Activated CD4-positive, alpha-beta memory T cell treated with anti-CD3 and anti-CD28 coated beads, Interleukin-2, amount 10 ng/mL, durations not matched to agents 7 days and 5 days (primary cell): ENCODE data around the gene CD72. TPM values are rescaled to one million over a fixed set of nuclear protein-coding genes. Genes with fewer than 3 reads are reported as not detected.

Experiments
- CTCF ChIA-PET: fragments of 350-600 bp; sonication (Branson Sonifier 250); formaldehyde crosslinking; loops from one replicate; lab custom pipeline; 2021; ENCODE audit warnings: antibody characterized with exemption, inconsistent platforms; lab: Charles Lee
- POLR2A ChIA-PET: fragments of 350-600 bp; sonication (Branson Sonifier 250); formaldehyde crosslinking; loops from one replicate; lab custom pipeline; 2021; ENCODE audit warnings: antibody characterized with exemption; lab: Charles Lee
- DNase-seq: peaks from one replicate; pipeline ENCODE4 v3.0.0-alpha.2; 2020
- H3K27ac Mint-ChIP-seq: one replicate; pipeline ENCODE4 v1.8.0; 2021; ENCODE audit warnings: mild to moderate bottlenecking, mixed read lengths
- H3K27me3 Mint-ChIP-seq: one replicate; pipeline ENCODE4 v1.8.0; 2021; ENCODE audit warnings: mixed read lengths
- H3K36me3 Mint-ChIP-seq: one replicate; pipeline ENCODE4 v1.8.0; 2021; ENCODE audit warnings: low read depth, mixed read lengths
- H3K4me1 Mint-ChIP-seq: one replicate; pipeline ENCODE4 v1.8.0; 2021; ENCODE audit warnings: mixed read lengths
- H3K4me3 Mint-ChIP-seq: one replicate; pipeline ENCODE4 v1.8.0; 2021; ENCODE audit warnings: mild to moderate bottlenecking, mixed read lengths
- H3K9me3 Mint-ChIP-seq: one replicate; pipeline ENCODE4 v1.8.0; 2021; ENCODE audit warnings: mixed read lengths
- total RNA-seq, 2 experiments: library from RNA; stranded (reverse); gene quantifications; one replicate each; pipeline ENCODE4 v1.2.3, GENCODE V29; 2021

Gene CD72
- total RNA-seq, 2 experiments from 2014 or later = 11.8 to 11.9 TPM

DNA sequence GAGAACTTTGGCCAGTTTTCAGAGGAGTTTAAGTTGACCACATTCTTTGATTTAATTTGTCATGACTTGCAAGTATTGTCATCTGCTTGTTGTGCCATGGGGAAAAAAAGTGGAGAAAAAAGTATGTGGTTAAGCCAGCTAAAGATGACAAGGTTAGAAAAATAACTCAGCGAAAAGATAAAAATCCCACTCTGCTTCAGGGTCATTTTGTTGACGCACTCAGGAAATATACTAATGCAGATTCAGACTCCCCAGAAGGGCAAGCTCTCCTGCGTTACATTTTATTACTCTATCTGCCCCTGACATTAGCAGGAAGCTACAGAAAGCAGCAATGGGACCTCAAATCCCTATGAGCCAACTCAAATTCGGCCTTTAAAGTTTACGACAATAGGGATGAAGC is 40.7 kb downstream of the CD72 start:
- Mint-ChIP-seq H3K9me3 (peaks cover 30% of the 10 kb centered on the region), H3K27me3 (no peaks in the 10 kb centered on the region), H3K4me3 (no peak overlapping the region), H3K27ac (no peak overlapping the region), H3K4me1 (peaks cover 7% of the 10 kb centered on the region), H3K36me3 (peaks cover 28% of the 10 kb centered on the region)
- no peak for DNase-seq
- ChIA-PET CTCF (interaction anchor here (1.5 to 1.7 kb wide), 2 partner anchors 23 to 26 kb away, joined by 4 to 5 read pairs; no protein-coding TSS in a partner anchor), POLR2A (no interaction called here)

DNA sequence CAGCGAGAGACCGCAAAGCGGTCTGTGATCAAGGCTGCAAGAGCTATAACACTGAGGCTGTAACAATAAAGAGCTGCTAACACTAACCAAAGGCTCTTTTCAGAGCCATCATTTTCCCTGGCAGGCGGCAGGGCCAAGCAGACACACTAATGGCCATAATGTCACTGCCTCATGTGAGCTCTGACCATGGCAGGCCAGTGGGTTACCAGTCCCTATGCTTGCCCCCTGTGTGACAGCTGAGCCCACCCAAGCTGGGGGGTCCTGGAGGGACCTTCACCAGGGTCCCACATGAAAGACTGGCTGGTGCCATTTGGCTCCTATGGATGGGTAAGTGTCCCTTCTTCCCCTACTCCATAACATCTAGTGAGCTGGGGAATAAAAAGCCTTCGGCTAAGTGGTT is 42.7 kb downstream of the CD72 start:
- peaks cover 16% of the 10 kb centered on the region for H3K36me3 Mint-ChIP-seq
- POLR2A ChIA-PET = no interaction called here
- no peak overlapping the region for H3K4me3 Mint-ChIP-seq
- no peaks in the 10 kb centered on the region for H3K27me3 Mint-ChIP-seq
- no peak overlapping the region for H3K27ac Mint-ChIP-seq
- peaks cover 22% of the 10 kb centered on the region for H3K9me3 Mint-ChIP-seq
- CTCF ChIA-PET = no interaction called here
- DNase-seq = no peak
- H3K4me1 Mint-ChIP-seq = peaks cover 19% of the 10 kb centered on the region

DNA sequence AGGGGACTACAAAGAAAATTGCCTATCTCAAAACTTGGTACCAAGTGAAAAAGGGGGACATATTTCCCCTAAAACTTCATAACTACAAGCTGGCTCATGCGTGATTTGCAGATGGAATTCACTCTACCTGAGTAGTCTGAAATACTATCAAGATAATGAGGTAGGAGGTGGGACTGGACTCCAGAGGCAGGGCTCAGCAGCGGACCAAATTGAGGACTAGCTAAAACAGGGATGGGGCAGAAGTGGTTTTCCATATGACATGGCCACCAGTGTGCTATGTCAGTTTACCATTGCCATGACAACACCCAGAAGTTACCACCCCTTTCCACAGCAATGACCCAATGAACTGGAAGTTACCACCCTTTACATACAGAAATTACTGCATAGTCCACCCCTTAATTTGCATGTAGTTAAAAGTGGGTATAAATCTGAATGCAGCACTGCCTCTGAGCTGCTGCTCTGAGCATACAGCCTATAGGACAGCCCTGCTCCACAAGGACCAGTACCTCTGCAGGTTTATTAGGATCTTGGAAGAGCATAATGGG is 43.6 kb downstream of the CD72 start:
- Mint-ChIP-seq H3K4me1 (peaks cover 25% of the 10 kb centered on the region), H3K27ac (no peak overlapping the region), H3K36me3 (peaks cover 10% of the 10 kb centered on the region), H3K9me3 (peaks cover 16% of the 10 kb centered on the region), H3K27me3 (no peaks in the 10 kb centered on the region), H3K4me3 (no peak overlapping the region)
- ChIA-PET POLR2A (no interaction called here), CTCF (no interaction called here)
- DNase-seq = no peak

GRCh38 chr9:35570709-35571504 is 47.3 kb downstream of the CD72 start:
- H3K4me3 Mint-ChIP-seq = no peak overlapping the region
- CTCF ChIA-PET = interaction anchor here (1.0 to 3.0 kb wide), 3 partner anchors 17 to 91 kb away, joined by 3 to 8 read pairs (median 4); no protein-coding TSS in a partner anchor
- no peaks in the 10 kb centered on the region for H3K27me3 Mint-ChIP-seq
- no peaks in the 10 kb centered on the region for H3K9me3 Mint-ChIP-seq
- POLR2A ChIA-PET = interaction anchor here (0.9 to 1.1 kb wide), 2 partner anchors 33 to 158 kb away, joined by 3 to 4 read pairs; no protein-coding TSS in a partner anchor
- H3K27ac Mint-ChIP-seq = peak overlapping the region; percentile 86
- DNase-seq = peak; percentile 66
- no peaks in the 10 kb centered on the region for H3K36me3 Mint-ChIP-seq
- peaks cover 33% of the 10 kb centered on the region for H3K4me1 Mint-ChIP-seq

DNA sequence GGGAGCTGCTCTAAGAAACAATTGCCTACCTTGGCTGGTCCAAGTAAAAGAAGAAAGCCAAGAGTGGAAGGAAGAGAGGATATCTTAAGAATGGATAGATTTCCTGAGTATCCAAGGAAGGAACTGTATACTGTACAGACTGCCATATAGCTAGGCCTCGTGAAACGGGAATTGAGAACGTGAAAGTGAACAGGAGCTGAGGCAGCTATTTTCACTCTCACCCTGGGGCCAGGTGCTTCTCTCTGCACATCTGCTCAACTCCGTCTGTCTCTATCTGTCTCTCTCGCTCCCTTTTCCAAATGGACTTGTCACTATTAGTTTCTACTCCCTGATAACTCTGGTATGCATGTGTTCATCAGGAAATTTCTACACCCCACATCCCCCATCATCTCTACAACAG is 49.0 kb downstream of the CD72 start:
- Mint-ChIP-seq H3K27ac (no peak overlapping the region), H3K4me3 (no peak overlapping the region), H3K4me1 (peaks cover 33% of the 10 kb centered on the region), H3K36me3 (no peaks in the 10 kb centered on the region), H3K9me3 (no peaks in the 10 kb centered on the region), H3K27me3 (no peaks in the 10 kb centered on the region)
- POLR2A ChIA-PET = interaction anchor here (1.4 kb wide), 1 partner anchor 19 kb away, joined by 3 read pairs; no protein-coding TSS in a partner anchor
- CTCF ChIA-PET = interaction anchor here (1.0 to 3.0 kb wide), 3 partner anchors 9 to 36 kb away, joined by 3 to 8 read pairs (median 3); partner anchors contain the start of gene TESK1
- no peak for DNase-seq

- Mint-ChIP-seq H3K4me1 (peaks cover 35% of the 10 kb centered on the region), H3K4me3 (no peak overlapping the region), H3K9me3 (no peaks in the 10 kb centered on the region), H3K27ac (no peak overlapping the region), H3K27me3 (no peaks in the 10 kb centered on the region), H3K36me3 (no peaks in the 10 kb centered on the region)
- POLR2A ChIA-PET = no interaction called here
- CTCF ChIA-PET = no interaction called here
- DNase-seq = no peak
Observed at GRCh38 chr9:35568196-35568595, 50.0 kb downstream of the CD72 start.

GRCh38 chr9:35566417-35566816 is 51.8 kb downstream of the CD72 start:
- Mint-ChIP-seq H3K9me3 (no peaks in the 10 kb centered on the region), H3K36me3 (no peaks in the 10 kb centered on the region), H3K27ac (no peak overlapping the region), H3K4me3 (no peak overlapping the region), H3K4me1 (peaks cover 33% of the 10 kb centered on the region), H3K27me3 (no peaks in the 10 kb centered on the region)
- CTCF ChIA-PET = no interaction called here
- POLR2A ChIA-PET = interaction anchor here (1.1 kb wide), 1 partner anchor 37 kb away, joined by 3 read pairs; no protein-coding TSS in a partner anchor
- DNase-seq = no peak

- Mint-ChIP-seq H3K4me1 (peaks cover 16% of the 10 kb centered on the region), H3K36me3 (no peaks in the 10 kb centered on the region), H3K9me3 (no peaks in the 10 kb centered on the region), H3K27me3 (no peaks in the 10 kb centered on the region), H3K4me3 (no peak overlapping the region), H3K27ac (no peak overlapping the region)
- no peak for DNase-seq
- ChIA-PET POLR2A (no interaction called here), CTCF (interaction anchor here (1.3 kb wide), 1 partner anchor 11 kb away, joined by 5 read pairs; no protein-coding TSS in a partner anchor)
Observed at GRCh38 chr9:35564658-35565061, 53.6 kb downstream of the CD72 start.

- Mint-ChIP-seq H3K27me3 (no peaks in the 10 kb centered on the region), H3K27ac (no peak overlapping the region), H3K4me1 (peaks cover 8% of the 10 kb centered on the region), H3K36me3 (no peaks in the 10 kb centered on the region), H3K9me3 (no peaks in the 10 kb centered on the region), H3K4me3 (no peak overlapping the region)
- DNase-seq = no peak
- ChIA-PET POLR2A (no interaction called here), CTCF (no interaction called here)
Observed at GRCh38 chr9:35563791-35564197, 54.4 kb downstream of the CD72 start.

GRCh38 chr9:35562895-35563780 is 55.1 kb downstream of the CD72 start:
- CTCF ChIA-PET = no interaction called here
- peaks cover 8% of the 10 kb centered on the region for H3K4me1 Mint-ChIP-seq
- H3K27ac Mint-ChIP-seq = no peak overlapping the region
- H3K27me3 Mint-ChIP-seq = no peaks in the 10 kb centered on the region
- no peaks in the 10 kb centered on the region for H3K9me3 Mint-ChIP-seq
- no peaks in the 10 kb centered on the region for H3K36me3 Mint-ChIP-seq
- no peak for DNase-seq
- POLR2A ChIA-PET = no interaction called here
- no peak overlapping the region for H3K4me3 Mint-ChIP-seq

DNA sequence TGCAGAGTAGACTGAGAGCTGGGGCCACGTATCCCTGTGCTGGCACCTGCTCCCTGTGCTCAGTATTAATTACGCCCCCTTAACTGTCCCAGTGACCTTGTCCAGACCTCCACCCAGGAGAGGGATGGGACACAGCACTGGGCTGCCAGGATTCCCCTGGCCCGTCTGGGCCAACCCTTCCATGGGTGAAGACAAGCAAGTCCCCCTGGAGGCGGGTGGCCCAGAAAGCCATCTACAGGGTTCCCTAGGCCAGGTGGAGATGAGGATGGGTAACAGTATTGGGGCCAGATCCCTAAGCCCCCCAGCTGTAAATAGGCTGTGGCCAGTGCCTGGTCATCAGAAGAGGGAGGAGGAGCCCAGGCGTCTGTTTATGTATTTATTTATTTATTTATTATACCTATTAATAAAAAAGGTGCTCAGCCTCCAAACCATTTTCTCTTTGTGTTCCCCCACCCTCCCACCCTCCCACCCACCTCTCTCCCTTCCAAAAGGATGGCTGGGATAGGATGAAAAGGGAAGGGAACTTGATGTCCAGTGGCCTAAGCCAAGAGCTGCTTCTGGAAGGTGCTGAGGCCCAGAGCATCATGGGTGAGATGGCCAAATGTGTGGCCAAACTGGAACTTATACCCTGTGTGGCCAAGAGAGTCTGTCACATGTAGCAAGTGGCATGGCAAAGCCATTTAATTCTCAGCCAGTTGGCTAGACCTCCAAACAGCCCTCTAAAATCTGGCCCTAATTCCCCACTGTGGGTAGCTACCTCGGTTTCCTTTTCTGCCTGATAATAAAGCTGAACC is 56.5 kb downstream of the CD72 start:
- POLR2A ChIA-PET = no interaction called here

DNA sequence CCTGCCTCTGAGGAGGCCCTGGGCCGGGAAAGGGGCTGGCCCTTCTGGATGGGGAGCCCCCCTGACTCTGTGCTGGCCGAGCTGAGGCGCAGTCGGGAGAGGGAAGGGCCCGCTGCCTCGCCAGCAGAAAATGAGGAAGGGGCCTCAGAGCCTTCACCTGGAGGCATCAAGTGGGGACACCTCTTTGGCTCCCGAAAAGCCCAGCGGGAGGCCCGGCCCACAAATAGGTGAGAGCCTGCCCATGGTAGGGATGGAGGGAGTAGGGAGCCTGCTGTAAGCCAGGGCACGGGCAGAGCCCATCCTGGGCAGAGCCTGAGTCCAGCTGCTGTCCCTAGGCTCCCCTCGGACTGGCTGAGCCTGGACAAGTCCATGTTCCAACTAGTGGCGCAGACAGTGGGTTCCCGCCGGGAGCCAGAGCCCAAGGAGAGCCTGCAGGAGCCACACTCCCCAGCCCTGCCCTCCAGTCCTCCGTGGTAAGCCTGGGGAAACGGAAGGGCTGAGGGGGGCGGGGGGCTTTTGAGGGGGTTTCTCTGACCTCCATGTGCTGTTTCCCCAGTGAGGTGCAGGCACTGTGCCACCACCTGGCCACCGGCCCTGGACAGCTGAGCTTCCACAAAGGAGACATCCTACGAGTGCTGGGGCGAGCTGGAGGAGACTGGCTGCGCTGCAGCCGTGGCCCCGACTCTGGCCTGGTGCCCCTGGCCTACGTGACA is 57.4 kb downstream of the CD72 start:
- no peak overlapping the region for H3K4me3 Mint-ChIP-seq
- H3K36me3 Mint-ChIP-seq = no peaks in the 10 kb centered on the region
- H3K9me3 Mint-ChIP-seq = no peaks in the 10 kb centered on the region
- ChIA-PET CTCF (no interaction called here), POLR2A (no interaction called here)
- no peak for DNase-seq
- H3K27me3 Mint-ChIP-seq = no peaks in the 10 kb centered on the region
- H3K27ac Mint-ChIP-seq = no peak overlapping the region
- H3K4me1 Mint-ChIP-seq = peaks cover 3% of the 10 kb centered on the region

More for the DNA sequence above, 56.5 kb downstream of the CD72 start:
- Mint-ChIP-seq H3K9me3 (no peaks in the 10 kb centered on the region), H3K36me3 (no peaks in the 10 kb centered on the region), H3K4me1 (peaks cover 5% of the 10 kb centered on the region), H3K27me3 (no peaks in the 10 kb centered on the region), H3K27ac (no peak overlapping the region), H3K4me3 (no peak overlapping the region)
- DNase-seq = no peak
- CTCF ChIA-PET = interaction anchor here (1.4 kb wide), 1 partner anchor 9 kb away, joined by 5 read pairs; no protein-coding TSS in a partner anchor
